AG08396 (cell line): ENCODE data around the gene ZSCAN25.
"Not testable (repeated sequence)": the region's sequence is repeated elsewhere in the genome, so short reads cannot be mapped to it uniquely, and the experiment has no call there.

Experiments used
- DNase-seq: peaks from one replicate; pipeline ENCODE4 v3.0.0; 2012; ENCODE audit warnings: low spot score, mixed read lengths

The ZSCAN25 gene

GRCh38 chr7:99645590-99645989, 28.8 kb downstream of the ZSCAN25 start:
- no peak for DNase-seq

- DNase-seq, result no peak
These were observed 32.1 kb downstream of the ZSCAN25 start for GRCh38 chr7:99648843-99649242.

- no peak for DNase-seq
These were observed 34.5 kb downstream of the ZSCAN25 start for GRCh38 chr7:99651290-99651689.

GRCh38 chr7:99652671-99653070, 35.9 kb downstream of the ZSCAN25 start:
- no peak for DNase-seq

- not testable (repeated sequence) for DNase-seq
These were observed 36.5 kb downstream of the ZSCAN25 start for GRCh38 chr7:99653269-99653668.

GRCh38 chr7:99653754-99654153, 37.0 kb downstream of the ZSCAN25 start:
- DNase-seq, result no peak

- DNase-seq, result not testable (repeated sequence)
These were observed 37.9 kb downstream of the ZSCAN25 start for GRCh38 chr7:99654626-99655025.

GRCh38 chr7:99657879-99658278, 41.1 kb downstream of the ZSCAN25 start:
- DNase-seq, result not testable (repeated sequence)

- DNase-seq, result no peak
These were observed 48.7 kb downstream of the ZSCAN25 start for GRCh38 chr7:99665312-99666012.

- DNase-seq, result no peak
These were observed 49.3 kb downstream of the ZSCAN25 start for GRCh38 chr7:99666013-99666395.

GRCh38 chr7:99667179-99667578, 50.4 kb downstream of the ZSCAN25 start:
- DNase-seq, result no peak

GRCh38 chr7:99668541-99668940, 51.8 kb downstream of the ZSCAN25 start:
- DNase-seq, result no peak

- no peak for DNase-seq
These were observed 53.0 kb downstream of the ZSCAN25 start for GRCh38 chr7:99669782-99670181.

GRCh38 chr7:99672573-99672972, 55.8 kb downstream of the ZSCAN25 start:
- DNase-seq, result no peak

- DNase-seq, result no peak
These were observed 58.4 kb downstream of the ZSCAN25 start for GRCh38 chr7:99674995-99675742.

- no peak for DNase-seq
These were observed 60.4 kb downstream of the ZSCAN25 start for GRCh38 chr7:99677013-99677647.

GRCh38 chr7:99677648-99678045, 60.9 kb downstream of the ZSCAN25 start:
- no peak for DNase-seq

- DNase-seq, result peak; percentile 52
These were observed 62.3 kb downstream of the ZSCAN25 start for GRCh38 chr7:99679032-99679399.

GRCh38 chr7:99679400-99680191, 62.9 kb downstream of the ZSCAN25 start, which contains the start of gene CYP3A5:
Gene CYP3A5 (minus strand): TSS chr7:99679996. CDS start chr7:99679896, 100 bp downstream.
- peak; percentile 52 for DNase-seq
